ENCODE results near the gene KDM4B.

KDM4B gene

DNA sequence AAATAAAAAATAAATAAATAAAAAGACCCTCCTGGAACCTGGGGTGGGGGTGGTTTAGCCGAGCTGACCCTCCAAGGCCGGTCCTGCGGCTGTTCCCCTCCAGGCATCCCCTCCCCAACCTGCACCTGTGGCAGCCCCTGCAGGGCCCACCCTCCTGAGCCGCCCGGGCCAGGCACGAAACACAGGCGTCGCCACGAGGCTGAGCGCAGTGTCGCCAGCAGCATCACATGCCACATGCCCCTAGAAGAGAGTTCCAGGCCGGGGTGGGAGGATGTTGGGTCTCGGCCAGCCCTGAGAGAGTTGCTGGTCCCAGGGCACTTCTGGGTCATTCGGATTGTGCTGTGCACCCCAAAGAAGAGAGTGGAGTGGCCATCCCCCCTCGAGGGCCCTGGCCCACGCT lies 82.0 kb downstream of the KDM4B start:
- no peak overlapping the region for H3K4me3 ChIP-seq (ENCODE audit: control insufficient read depth, low read depth, low read length)
- TF ChIP-seq, protein P1, sequence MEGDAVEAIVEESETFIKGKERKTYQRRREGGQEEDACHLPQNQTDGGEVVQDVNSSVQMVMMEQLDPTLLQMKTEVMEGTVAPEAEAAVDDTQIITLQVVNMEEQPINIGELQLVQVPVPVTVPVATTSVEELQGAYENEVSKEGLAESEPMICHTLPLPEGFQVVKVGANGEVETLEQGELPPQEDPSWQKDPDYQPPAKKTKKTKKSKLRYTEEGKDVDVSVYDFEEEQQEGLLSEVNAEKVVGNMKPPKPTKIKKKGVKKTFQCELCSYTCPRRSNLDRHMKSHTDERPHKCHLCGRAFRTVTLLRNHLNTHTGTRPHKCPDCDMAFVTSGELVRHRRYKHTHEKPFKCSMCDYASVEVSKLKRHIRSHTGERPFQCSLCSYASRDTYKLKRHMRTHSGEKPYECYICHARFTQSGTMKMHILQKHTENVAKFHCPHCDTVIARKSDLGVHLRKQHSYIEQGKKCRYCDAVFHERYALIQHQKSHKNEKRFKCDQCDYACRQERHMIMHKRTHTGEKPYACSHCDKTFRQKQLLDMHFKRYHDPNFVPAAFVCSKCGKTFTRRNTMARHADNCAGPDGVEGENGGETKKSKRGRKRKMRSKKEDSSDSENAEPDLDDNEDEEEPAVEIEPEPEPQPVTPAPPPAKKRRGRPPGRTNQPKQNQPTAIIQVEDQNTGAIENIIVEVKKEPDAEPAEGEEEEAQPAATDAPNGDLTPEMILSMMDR (IDR thresholded peaks at IDR 0.05; ENCODE audit: control insufficient read depth, insufficient read depth, low read depth, low read length, missing control alignments), result no peak
- no peak for DNase-seq (ENCODE audit: low read depth)

- no peak overlapping the region for H3K4me3 ChIP-seq (ENCODE audit: control insufficient read depth, low read depth, low read length)
- DNase-seq (ENCODE audit: low read depth), result no peak
- TF ChIP-seq, protein P1 (IDR thresholded peaks at IDR 0.05; ENCODE audit: control insufficient read depth, insufficient read depth, low read depth, low read length, missing control alignments), result no peak
Observed at GRCh38 chr19:5051619-5052018, 82.7 kb downstream of the KDM4B start.

DNA sequence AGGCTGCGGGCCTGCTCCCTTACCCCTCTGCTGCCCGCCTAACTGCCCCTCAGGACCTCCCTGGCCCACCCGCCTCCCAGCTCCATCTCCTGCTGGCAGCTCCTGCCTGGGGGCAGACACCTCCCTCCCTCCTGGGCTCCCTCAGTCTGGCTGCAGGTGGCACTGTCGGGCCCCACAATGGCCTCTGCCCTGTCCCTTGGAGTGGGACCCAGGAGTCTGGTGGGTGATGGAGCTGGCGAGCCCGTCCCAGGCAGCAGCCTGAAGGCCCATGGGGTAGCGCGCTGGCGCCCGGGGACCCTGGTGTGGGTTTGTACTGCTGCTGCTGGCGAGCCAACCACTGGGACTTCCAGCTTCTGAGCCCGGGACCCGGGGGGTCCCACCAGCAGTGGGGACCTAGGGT lies 83.6 kb downstream of the KDM4B start:
- no peak overlapping the region for H3K4me3 ChIP-seq (ENCODE audit: control insufficient read depth, low read depth, low read length)
- no peak for DNase-seq (ENCODE audit: low read depth)
- TF ChIP-seq, protein P1 (IDR thresholded peaks at IDR 0.05; ENCODE audit: control insufficient read depth, insufficient read depth, low read depth, low read length, missing control alignments), result no peak

GRCh38 chr19:5052945-5053485 lies 84.1 kb downstream of the KDM4B start:
- TF ChIP-seq, protein P1 (IDR thresholded peaks at IDR 0.05; ENCODE audit: control insufficient read depth, insufficient read depth, low read depth, low read length, missing control alignments), result no peak
- no peak overlapping the region for H3K4me3 ChIP-seq (ENCODE audit: control insufficient read depth, low read depth, low read length)
- DNase-seq (ENCODE audit: low read depth), result no peak

GRCh38 chr19:5053661-5054060 lies 84.7 kb downstream of the KDM4B start:
- TF ChIP-seq, protein P1 (IDR thresholded peaks at IDR 0.05; ENCODE audit: control insufficient read depth, insufficient read depth, low read depth, low read length, missing control alignments), result no peak
- no peak overlapping the region for H3K4me3 ChIP-seq (ENCODE audit: control insufficient read depth, low read depth, low read length)
- DNase-seq (ENCODE audit: low read depth), result no peak

DNA sequence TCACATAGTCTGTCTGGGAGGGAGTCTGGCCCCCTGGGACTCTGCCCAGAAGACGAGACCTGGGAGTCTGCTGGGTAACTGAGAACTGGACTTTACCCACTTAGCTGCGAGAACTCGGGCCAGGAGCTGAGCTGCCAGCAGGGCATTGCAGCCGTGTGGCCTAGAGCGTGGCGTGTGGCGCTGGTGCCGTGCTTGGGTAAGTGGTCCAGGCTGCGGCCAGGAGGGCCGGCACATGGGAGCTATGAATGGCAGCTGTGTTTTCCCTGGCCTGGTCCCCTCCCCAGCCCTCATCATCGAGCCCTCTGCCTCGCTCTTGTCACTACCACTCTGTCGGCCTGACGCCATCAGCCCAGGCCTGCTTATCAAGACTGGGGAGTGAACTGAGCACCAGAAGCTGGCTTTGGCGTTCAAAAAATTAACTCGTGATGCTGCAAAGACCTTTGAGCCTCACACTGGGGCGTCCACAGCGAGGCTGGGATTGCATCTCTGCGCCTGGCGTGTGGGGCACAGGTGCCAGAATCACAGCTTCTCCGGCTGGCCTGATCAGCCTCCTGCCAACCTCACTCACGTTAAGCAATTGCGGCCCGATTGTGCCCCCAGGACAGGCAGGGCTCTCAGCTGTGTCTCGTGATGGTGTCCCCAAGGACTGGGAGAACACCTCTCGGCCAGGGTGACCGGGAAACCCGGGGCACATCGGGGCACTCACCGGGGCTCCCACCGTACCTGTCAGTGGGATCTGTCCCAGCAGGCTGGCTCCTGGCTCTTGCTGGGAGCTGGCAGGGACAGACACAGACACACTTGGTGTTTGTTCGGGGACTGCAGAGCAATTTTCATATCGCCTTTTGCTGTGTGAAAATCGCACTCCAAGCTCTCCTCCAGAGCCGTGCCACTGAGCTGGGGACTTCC lies 85.9 kb downstream of the KDM4B start:
- no peak overlapping the region for H3K4me3 ChIP-seq (ENCODE audit: control insufficient read depth, low read depth, low read length)
- no peak for DNase-seq (ENCODE audit: low read depth)
- TF ChIP-seq, protein P1 (IDR thresholded peaks at IDR 0.05; ENCODE audit: control insufficient read depth, insufficient read depth, low read depth, low read length, missing control alignments), result no peak
